ENCODE measurements around the gene FAM180A. TPM values are rescaled to one million over a fixed set of nuclear protein-coding genes. Genes with fewer than 3 reads are reported as not detected.

Gene FAM180A
- total and polyA plus RNA-seq, 2 experiments from 2014 or later = not detected

DNA sequence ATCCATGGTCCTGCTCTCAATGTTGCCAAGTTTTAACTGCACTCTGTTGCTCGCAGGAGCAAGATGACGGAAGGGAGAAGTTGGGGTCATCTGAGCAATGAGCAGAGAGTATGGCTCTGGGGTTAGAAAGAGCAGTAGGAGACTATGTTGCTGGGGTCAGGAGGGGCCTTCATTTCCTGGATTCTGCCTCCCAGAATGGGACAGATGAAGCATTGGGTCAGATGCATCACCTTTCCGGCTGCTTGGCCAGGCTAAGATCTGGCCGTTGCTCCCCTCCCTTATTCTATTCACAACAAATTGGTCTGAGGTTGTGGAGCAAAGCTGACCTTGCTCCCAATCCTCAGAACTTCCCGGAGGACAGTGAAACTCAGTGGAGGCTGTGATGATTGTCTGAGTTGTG, 63.9 kb downstream of the FAM180A start (continued):
- TF ChIP-seq, protein P1, sequence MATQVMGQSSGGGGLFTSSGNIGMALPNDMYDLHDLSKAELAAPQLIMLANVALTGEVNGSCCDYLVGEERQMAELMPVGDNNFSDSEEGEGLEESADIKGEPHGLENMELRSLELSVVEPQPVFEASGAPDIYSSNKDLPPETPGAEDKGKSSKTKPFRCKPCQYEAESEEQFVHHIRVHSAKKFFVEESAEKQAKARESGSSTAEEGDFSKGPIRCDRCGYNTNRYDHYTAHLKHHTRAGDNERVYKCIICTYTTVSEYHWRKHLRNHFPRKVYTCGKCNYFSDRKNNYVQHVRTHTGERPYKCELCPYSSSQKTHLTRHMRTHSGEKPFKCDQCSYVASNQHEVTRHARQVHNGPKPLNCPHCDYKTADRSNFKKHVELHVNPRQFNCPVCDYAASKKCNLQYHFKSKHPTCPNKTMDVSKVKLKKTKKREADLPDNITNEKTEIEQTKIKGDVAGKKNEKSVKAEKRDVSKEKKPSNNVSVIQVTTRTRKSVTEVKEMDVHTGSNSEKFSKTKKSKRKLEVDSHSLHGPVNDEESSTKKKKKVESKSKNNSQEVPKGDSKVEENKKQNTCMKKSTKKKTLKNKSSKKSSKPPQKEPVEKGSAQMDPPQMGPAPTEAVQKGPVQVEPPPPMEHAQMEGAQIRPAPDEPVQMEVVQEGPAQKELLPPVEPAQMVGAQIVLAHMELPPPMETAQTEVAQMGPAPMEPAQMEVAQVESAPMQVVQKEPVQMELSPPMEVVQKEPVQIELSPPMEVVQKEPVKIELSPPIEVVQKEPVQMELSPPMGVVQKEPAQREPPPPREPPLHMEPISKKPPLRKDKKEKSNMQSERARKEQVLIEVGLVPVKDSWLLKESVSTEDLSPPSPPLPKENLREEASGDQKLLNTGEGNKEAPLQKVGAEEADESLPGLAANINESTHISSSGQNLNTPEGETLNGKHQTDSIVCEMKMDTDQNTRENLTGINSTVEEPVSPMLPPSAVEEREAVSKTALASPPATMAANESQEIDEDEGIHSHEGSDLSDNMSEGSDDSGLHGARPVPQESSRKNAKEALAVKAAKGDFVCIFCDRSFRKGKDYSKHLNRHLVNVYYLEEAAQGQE (IDR thresholded peaks at IDR 0.05; ENCODE audit: unreplicated experiment) = no peak
- no peak for TF ChIP-seq POLR2AphosphoS5 (IDR thresholded peaks at IDR 0.05; ENCODE audit: low read depth)
- TF ChIP-seq, protein P2, sequence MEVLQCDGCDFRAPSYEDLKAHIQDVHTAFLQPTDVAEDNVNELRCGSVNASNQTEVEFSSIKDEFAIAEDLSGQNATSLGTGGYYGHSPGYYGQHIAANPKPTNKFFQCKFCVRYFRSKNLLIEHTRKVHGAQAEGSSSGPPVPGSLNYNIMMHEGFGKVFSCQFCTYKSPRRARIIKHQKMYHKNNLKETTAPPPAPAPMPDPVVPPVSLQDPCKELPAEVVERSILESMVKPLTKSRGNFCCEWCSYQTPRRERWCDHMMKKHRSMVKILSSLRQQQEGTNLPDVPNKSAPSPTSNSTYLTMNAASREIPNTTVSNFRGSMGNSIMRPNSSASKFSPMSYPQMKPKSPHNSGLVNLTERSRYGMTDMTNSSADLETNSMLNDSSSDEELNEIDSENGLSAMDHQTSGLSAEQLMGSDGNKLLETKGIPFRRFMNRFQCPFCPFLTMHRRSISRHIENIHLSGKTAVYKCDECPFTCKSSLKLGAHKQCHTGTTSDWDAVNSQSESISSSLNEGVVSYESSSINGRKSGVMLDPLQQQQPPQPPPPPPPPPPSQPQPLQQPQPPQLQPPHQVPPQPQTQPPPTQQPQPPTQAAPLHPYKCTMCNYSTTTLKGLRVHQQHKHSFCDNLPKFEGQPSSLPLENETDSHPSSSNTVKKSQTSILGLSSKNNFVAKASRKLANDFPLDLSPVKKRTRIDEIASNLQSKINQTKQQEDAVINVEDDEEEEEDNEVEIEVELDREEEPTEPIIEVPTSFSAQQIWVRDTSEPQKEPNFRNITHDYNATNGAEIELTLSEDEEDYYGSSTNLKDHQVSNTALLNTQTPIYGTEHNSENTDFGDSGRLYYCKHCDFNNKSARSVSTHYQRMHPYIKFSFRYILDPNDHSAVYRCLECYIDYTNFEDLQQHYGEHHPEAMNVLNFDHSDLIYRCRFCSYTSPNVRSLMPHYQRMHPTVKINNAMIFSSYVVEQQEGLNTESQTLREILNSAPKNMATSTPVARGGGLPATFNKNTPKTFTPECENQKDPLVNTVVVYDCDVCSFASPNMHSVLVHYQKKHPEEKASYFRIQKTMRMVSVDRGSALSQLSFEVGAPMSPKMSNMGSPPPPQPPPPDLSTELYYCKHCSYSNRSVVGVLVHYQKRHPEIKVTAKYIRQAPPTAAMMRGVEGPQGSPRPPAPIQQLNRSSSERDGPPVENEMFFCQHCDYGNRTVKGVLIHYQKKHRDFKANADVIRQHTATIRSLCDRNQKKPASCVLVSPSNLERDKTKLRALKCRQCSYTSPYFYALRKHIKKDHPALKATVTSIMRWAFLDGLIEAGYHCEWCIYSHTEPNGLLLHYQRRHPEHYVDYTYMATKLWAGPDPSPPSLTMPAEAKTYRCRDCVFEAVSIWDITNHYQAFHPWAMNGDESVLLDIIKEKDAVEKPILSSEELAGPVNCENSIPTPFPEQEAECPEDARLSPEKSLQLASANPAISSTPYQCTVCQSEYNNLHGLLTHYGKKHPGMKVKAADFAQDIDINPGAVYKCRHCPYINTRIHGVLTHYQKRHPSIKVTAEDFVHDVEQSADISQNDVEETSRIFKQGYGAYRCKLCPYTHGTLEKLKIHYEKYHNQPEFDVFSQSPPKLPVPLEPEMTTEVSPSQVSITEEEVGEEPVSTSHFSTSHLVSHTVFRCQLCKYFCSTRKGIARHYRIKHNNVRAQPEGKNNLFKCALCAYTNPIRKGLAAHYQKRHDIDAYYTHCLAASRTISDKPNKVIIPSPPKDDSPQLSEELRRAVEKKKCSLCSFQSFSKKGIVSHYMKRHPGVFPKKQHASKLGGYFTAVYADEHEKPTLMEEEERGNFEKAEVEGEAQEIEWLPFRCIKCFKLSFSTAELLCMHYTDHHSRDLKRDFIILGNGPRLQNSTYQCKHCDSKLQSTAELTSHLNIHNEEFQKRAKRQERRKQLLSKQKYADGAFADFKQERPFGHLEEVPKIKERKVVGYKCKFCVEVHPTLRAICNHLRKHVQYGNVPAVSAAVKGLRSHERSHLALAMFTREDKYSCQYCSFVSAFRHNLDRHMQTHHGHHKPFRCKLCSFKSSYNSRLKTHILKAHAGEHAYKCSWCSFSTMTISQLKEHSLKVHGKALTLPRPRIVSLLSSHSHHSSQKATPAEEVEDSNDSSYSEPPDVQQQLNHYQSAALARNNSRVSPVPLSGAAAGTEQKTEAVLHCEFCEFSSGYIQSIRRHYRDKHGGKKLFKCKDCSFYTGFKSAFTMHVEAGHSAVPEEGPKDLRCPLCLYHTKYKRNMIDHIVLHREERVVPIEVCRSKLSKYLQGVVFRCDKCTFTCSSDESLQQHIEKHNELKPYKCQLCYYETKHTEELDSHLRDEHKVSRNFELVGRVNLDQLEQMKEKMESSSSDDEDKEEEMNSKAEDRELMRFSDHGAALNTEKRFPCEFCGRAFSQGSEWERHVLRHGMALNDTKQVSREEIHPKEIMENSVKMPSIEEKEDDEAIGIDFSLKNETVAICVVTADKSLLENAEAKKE (CRISPR knock-in tag; IDR thresholded peaks at IDR 0.05) = no peak

- ATAC-seq (no peak), DNase-seq (ENCODE audit: low spot score) (no peak)
- no peak overlapping the region for H3K27ac Mint-ChIP-seq
- no peaks in the 10 kb centered on the region for H3K9me3 Mint-ChIP-seq
- Histone ChIP-seq H3K27ac (ENCODE audit: low read depth) (no peak overlapping the region), H3K9me2 (ENCODE audit: insufficient read depth) (no peaks in the 10 kb centered on the region), H2AFZ (no peak overlapping the region), H3K79me2 (replicated peaks; ENCODE audit: insufficient read depth) (no peaks in the 10 kb centered on the region), H3F3A (replicated peaks; ENCODE audit: low read depth) (no peaks in the 10 kb centered on the region), H3K4me3 (no peak overlapping the region), H3K36me3 (ENCODE audit: insufficient read depth) (no peaks in the 10 kb centered on the region), H4K20me1 (replicated peaks; ENCODE audit: insufficient read depth) (no peaks in the 10 kb centered on the region; the same call in 1 of the 2 replicates), H3K4me1 (ENCODE audit: insufficient read depth) (peaks cover 3% of the 10 kb centered on the region; the same call in 1 of the 2 replicates), H3K27me3 (ENCODE audit: insufficient read depth) (no peaks in the 10 kb centered on the region), H3K4me2 (no peak overlapping the region)
- peaks cover 8% of the 10 kb centered on the region; the same call in 2 of the 3 replicates for H3K4me1 Mint-ChIP-seq
- peaks cover 6% of the 10 kb centered on the region for H3K27me3 Mint-ChIP-seq (ENCODE audit: insufficient read depth, low read depth, poor library complexity)
- no peak overlapping the region for H3K4me3 Mint-ChIP-seq
- H3K36me3 Mint-ChIP-seq (ENCODE audit: low read depth) = peaks cover 2% of the 10 kb centered on the region; the same call in 1 of the 3 replicates
- TF ChIP-seq ZNF331 (CRISPR knock-in tag; IDR thresholded peaks at IDR 0.05; ENCODE audit: low read depth) (no peak), JUNB (IDR thresholded peaks at IDR 0.05; ENCODE audit: unreplicated experiment) (no peak), CTCF (conservative IDR thresholded peaks at IDR 0.05; ENCODE audit: low read depth in 2 of 2) (no peak), POLR2AphosphoS5 (IDR thresholded peaks at IDR 0.05; ENCODE audit: low read depth) (no peak), ZNF114 (CRISPR knock-in tag; IDR thresholded peaks at IDR 0.05) (no peak), EZH2 (IDR thresholded peaks at IDR 0.05; ENCODE audit: low read depth, unreplicated experiment) (no peak)
- TF ChIP-seq, protein P3, sequence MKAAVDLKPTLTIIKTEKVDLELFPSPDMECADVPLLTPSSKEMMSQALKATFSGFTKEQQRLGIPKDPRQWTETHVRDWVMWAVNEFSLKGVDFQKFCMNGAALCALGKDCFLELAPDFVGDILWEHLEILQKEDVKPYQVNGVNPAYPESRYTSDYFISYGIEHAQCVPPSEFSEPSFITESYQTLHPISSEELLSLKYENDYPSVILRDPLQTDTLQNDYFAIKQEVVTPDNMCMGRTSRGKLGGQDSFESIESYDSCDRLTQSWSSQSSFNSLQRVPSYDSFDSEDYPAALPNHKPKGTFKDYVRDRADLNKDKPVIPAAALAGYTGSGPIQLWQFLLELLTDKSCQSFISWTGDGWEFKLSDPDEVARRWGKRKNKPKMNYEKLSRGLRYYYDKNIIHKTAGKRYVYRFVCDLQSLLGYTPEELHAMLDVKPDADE (IDR thresholded peaks at IDR 0.05) = no peak
Observed at GRCh38 chr7:135684136-135684535, 64.5 kb downstream of the FAM180A start.
